Stimulated activated CD8-positive, alpha-beta memory T cell treated with anti-CD3 and anti-CD28 coated beads, Interleukin-12 subunit alpha, Interleukin-12 subunit beta, amount 100 ng/mL, for 24 hours (primary cell): ENCODE measurements around the gene SV2B.
"Not testable (repeated sequence)": the region's sequence is repeated elsewhere in the genome, so short reads cannot be mapped to it uniquely, and the experiment has no call there.

Experiments
- DNase-seq: peaks from one replicate; pipeline ENCODE4 v3.0.0-alpha.2; 2020; ENCODE audit errors: extremely low read depth

SV2B gene

DNA sequence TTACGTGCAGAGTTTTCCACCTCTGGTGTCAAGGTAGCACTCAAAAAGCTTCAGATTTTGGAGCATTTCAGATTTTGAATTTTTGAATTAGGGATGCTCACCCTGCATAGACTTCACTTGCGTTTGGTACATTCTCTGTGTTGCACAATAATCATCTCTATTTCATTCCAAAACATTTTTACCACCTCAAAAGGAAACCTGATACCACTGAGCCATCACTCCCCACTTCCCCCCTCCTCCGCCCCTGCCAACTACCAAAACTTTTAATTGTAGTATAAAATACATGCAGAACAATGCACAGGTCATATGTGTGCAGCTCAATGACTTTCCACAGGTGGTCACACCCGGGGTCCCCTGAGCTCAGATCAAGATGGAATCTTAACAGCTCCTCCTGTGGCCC is 208.8 kb downstream of the SV2B start:
- DNase-seq, result no peak

DNA sequence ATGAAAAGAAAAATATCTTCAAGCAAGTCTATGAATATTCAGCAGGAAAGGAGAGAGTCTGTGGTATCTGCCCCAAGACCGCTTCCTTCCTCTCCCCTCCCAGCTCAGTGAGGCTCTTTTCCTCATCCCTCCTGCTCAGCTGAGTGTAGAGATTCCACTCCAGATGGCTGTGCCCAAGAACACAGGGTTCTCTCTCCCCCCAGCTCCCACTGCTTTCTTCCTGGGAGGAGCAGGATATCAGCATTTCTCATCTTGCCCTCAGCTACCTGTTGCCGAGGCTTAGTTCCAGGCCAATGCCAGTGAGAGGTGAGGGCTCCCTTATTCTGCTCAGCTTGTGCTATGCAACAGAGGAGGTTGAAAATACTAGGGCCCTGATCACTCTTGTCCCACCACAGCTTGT is 211.9 kb downstream of the SV2B start:
- DNase-seq, result no peak

DNA sequence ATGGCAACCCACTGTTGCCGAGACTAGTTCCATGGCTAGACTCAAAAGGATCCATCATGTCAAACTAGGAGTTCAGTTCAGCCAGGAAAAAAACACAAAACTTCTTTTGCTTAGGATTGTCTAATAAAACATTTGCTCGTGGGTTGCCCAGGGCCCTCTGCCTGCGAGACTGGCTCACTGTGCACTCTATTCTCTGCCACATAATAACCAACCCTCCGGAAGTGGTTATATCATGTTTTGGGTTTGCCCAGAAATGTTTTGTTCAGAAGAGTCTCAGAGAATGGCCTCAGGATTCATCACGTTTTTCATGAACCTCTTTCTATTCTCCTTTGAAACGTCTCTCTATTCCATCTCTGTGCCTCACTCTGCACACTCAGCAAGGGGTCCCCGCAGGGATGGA is 216.1 kb downstream of the SV2B start:
- DNase-seq, result no peak

DNA sequence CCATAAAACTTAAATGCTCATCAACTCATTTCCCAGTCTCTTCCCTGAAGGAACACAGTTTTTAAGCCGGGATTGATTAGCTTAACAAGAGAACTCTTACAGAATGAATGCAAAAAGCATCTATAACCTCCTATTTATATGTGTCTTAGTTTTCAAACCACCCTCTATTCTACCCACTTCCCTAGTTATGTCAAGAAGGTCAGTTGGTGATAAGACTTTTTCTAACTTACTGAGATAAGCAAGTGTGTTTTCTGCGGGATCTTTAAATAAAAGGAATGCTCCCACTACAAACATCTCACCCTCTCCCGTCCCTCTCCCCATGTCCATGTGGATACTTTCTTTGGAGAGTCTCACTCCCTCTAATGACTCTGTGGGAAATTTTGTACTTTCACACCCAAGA is 218.5 kb downstream of the SV2B start:
- no peak for DNase-seq

DNA sequence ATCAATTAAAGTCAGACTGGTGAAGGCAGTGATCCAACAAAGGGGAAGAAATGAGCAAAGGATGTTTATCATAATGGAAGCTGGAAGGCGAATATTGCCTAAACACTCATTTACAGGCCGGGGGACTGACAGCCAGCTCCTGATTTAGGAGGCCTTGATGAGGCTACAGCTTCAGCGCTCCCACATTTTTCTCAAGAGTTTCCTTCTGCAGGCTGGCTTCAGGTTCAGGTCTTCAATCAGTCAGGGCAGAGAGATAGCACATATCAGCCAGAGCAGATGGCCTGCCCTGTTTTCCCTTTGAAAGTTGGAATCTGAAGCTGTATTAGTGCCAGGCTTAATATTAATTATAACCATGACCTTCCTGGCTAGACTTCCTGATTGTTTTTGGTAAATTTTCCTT is 218.9 kb downstream of the SV2B start:
- no peak for DNase-seq

DNA sequence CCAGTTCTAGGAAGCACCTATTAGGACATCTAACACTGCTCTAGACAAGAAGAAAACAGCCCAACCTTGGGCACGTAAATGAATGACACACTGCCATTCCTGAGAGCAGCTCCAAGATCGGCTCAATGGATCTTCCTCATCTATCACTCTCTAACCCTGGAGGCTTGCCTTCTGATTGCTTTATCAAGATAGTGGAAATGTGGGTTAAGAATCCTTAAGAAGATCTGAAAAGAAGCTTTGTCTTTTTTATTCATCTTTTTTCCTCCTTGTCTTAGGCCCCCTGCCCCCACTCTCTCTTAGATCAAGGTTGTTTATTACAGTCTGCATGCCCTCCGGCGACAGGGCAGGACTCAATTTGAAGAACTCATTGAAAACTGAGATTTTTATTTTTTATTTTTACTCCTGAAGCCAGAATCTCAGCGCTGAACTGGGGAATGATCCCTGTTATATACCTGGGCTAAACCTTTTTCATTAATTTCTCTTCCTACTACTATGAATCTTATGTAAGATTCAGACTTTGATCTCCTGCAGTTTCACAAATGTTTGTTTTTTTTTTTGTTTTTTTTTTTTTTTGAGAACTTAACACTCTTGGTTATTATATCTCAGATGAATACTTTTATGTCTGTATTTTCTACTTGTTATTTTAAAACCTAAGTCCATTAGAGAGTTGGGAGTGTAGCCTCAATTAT is 219.5 kb downstream of the SV2B start:
- DNase-seq, result no peak

DNA sequence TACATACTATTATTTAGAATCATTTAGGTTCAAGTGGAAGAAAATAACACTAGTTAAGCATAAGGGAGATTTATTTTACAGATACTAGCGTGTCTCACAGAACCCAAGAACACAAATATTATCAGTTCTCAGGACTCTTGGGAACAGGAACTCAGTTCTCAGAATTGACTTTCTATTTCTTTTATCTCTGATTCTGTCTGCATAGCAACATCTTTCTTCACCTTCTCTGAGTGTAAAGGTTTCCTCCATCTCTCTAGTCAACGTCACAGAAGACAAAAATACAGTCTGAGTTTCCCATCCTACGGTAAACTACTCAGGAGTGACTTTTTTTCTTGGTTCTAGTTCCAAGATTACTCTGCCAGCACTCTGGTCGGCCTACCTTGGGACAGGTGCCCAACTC is 220.0 kb downstream of the SV2B start:
- no peak for DNase-seq

DNA sequence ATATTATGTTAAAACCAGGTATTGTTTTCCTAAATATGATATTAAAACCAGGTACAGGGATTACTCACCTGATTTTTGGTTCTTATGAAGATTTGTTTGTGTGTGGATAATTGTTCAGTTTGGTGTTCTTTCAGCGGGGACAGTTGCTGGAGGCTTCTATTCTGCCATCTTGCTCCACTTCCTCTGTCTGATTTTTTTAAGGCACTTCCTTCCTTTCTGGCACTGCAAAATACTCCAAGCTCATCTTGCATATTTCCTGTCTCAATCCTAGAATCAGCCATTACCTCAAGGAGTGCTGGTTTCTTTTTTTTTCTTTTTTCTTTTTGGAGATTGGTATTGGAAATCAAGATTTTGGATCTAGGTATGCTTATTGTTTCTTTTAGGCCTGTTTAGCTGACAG is 229.9 kb downstream of the SV2B start:
- DNase-seq, result no peak

DNA sequence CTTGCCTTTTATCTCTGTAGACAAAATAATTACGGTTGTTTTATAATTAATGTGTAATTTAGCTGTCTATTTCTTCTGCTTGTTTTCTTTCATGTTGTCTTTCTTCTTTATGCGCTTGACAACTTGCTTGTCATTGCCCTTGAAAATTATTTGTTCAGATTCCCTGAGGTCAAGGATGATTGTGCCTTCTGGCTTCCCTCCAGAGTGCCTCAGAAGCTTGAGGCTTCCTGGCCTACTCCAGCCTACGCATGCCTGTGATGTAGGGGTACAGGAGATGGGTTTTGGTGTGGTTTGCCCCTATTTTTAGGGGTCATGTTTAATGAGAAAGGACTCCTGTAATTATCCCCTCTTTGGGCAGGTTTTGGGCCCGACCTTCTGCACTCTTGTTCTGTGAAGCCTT is 231.5 kb downstream of the SV2B start:
- DNase-seq, result no peak

DNA sequence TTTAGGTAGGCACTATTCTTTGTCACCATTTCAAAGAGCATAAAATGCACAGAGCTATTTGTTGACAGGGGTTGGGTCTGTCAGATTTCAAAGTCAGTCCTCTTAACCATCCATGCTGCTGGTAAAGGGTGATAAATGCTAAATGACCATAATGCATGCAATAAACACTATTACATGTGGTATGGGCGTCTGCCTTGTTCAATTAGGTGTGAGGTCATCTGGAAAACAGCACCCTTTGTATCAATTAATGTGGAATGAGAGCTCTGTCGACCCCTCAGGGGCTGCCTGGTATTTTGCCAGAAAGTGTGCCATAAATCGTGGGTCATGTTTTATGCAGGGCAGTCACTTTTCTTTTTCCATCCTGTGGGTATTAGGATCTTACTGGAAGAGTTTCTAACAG is 235.6 kb downstream of the SV2B start:
- no peak for DNase-seq

DNA sequence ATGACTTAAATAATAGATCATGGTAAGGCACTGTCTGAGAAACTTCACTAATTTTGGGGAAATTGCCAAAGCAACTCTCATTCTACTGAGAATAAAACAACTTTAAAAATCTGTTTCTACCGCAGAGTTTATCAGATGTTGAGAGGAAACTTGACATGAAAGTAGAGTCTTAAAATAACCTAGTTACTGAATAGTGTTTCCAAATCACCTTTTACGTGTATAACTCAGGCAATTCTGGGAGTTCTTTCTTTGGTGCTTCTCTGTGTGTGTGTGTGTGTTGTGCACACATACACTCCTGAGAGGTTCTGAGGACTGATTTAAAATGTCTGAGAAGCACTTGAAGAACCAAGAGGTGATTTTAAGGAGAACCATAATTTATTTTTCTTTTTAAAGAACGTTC is 236.6 kb downstream of the SV2B start:
- no peak for DNase-seq

DNA sequence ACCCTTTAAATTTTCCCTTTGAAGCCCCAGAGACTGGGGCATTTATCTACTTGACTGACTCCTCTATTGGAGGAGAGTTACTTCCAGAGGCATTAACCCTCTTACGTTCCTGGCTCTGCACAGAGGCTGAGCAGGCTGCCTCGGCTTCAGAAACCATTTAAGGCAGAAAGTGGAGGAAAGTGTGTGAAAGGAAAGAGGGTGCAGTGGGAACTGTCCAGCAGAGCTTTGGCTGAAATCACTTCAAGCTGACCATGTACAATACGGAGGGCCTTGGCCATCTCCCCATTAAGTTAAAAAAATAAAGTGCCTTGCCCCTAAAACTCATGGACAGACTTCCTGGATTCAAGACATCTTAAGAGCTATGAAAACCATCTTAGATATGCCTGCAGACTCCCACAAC is 238.7 kb downstream of the SV2B start:
- DNase-seq, result no peak

DNA sequence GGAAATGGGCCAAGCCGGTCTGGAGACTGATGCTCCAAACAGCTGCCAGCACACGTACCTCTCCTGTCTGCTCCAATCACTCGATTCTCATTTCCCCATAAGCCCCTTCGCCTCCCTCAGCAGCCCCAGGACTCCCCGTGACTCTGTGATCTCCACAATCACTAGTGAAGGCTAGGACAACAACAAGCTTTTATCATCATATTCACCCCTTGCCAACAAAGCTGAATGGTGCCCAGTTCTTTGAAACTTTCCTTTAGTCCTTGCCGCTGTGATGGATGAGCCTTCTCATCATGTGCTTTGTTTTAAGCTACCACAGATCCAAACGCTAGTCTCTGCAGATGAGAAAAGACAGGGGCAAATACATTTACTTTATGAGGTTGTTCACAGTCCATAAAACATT is 242.0 kb downstream of the SV2B start:
- DNase-seq, result no peak

DNA sequence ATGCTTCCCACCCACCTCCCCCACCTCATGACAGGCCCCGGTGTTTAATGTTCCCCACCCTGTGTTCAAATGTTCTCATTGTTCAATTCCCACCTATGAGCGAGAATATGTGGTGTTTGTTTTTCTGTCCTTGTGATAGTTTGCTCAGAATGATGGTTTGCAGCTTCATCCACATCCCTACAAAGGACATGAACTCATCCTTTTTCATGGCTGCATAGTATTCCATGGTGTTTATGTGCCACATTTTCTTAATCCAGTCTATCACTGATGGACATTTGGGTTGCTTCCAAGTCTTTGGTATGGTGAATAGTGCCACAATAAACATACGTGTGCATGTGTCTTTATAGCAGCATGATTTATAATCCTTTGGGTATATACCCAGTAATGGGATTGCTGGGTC is 244.9 kb downstream of the SV2B start:
- DNase-seq, result not testable (repeated sequence)

DNA sequence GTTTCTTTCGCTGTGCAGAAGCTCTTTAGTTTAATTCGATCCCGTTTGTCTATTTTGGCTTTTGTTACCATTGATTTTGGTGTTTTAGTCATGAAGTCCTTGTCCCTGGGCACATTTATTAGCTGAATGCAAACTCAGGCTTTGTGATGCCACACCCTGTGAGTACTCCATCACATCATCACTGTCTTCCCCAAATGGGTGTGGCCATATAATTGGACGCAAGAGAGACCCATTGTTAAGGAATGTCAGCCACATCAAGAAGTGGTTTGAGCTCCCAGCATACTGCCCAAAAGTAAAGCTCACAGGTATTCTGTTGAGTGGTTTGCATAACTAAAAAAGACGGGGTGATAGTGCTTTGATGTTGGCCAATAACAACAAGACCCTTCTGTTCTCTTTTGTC is 245.7 kb downstream of the SV2B start:
- no peak for DNase-seq

DNA sequence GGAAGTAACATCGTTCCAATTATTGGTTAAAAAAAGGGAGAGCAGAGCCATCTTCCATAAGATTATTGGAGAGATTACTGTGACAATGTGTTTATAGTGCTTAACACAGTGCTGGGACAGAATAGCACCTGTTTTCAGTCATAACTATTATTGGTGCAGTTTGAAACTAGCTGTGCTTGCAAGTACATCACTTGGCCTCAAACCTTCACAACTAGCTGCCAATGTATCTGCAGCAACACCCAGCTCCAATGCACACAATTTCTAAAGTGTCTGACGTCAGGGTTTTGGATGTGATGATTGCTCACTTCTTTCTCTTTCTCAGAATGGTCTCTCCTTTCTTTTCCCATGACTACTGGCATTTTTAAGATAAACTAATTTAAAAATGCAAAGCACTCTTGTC is 246.2 kb downstream of the SV2B start:
- no peak for DNase-seq

DNA sequence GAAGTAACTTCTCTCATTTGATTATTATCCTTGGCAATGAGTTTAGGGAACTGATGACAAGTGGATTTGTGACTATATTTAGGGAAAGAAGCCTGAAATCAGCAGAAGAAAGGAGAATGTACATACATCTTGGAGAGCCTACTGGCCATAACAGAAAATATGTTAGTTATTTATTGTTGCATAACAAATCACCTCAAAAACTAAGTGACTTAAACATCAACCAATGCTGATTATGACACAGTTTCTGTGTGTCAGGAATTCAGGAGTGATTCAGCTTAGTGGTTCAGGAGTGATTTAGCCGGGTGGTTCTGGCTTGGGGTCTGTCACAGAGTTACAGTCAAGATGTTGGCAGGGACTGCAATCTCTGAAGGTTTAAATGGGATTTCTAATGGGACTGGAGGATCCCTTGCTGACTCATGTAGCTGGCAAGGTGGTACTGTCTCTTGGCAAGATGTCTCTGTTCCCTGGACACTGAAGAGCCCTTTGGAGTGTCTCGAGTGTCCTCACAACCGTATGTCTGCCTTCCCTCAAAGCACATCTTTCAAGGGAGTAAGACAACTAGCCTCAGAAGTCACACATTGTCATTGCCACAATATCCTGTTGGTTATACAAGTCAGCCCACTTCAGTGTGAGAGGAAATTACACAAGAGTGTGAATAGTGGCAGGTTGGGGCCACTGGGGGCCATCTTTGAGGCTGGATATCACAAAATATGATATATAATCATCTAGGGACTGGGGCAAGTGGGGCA is 248.9 kb downstream of the SV2B start:
- DNase-seq, result no peak
